HG02938 (cell line): ENCODE results near the gene SESN3.
"Not testable (repeated sequence)": the region's sequence is repeated elsewhere in the genome, so short reads cannot be mapped to it uniquely, and the experiment has no call there.

Experiments used
- ATAC-seq: cut with Tn5 transposase; IDR thresholded peaks from one replicate; pipeline ENCODE4 v1.9.1; 2021; ENCODE audit warnings: mild to moderate bottlenecking, moderate library complexity; ENCODE audit not compliant: unreplicated experiment

Gene SESN3

DNA sequence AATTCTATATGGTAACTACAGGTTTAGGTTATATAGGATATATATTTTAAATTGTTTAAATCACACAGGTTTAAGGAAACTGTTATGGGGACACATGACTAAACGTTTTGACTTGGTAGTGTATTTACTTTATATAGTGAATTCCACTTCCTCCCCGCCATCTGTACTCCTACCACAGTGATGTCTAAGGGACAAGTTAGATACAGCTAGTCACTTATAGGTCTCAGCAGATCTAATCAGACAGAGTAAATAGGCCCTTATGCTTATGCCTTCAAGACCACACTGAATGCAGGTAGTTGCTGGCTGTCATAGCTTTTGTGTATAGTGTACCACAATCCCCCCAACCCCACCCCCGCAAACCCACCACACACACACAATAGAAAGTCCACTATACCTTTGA is 8.2 kb downstream of the SESN3 start:
- no peak for ATAC-seq

DNA sequence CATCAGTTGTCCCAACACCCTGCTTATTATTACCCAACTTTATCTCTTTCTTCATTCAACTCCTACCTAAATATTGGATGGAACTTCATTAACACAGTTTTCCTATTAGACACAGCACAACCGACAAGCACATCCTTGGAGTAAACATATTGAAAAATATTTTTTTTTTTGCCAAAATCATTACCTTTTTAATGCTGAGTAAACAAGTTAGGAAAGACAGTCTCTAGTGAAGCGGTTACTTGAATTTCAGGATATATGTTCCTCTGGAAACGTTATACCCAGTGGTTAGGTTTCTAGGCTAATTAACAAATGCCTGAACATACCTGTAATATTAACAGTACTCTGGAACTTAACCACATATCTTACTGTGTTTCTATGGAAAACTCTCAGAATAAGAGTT is 11.4 kb downstream of the SESN3 start:
- no peak for ATAC-seq

DNA sequence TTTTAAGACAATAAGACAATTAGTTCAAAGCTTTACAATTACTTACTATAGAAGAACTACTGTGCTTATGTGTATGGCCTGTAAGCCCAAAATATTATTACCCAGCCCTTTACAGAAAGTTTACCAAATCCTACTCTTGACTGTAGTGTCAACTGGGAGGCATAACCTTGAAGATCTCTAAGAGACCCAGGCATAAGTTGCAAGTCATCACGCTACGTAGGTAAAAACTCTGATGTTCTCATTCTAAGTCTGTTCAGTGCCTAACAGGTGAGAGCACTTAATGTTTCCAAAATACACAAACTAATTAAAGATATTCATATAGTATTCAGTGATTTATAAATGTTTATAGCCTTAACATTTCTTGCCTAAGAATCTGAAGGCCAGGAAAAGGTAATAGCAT is 12.9 kb downstream of the SESN3 start:
- ATAC-seq, result no peak

DNA sequence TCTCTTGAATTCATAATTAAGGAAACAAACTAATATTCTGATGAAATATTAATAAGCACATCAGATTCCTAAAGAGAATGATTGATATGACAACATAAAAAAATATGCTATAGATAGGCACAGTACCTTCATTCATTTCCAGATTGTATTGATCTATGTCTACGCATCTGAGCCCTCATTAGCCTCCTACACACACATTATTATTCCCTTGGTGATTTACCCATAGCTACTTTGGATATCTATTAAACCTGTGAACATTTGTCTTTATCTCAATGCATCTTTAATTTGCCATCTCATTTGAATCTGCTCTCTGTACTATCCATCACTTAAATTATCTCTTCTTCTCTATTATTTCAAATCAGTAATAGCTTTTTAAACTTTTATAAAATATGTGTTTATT is 18.4 kb downstream of the SESN3 start:
- ATAC-seq, result no peak

DNA sequence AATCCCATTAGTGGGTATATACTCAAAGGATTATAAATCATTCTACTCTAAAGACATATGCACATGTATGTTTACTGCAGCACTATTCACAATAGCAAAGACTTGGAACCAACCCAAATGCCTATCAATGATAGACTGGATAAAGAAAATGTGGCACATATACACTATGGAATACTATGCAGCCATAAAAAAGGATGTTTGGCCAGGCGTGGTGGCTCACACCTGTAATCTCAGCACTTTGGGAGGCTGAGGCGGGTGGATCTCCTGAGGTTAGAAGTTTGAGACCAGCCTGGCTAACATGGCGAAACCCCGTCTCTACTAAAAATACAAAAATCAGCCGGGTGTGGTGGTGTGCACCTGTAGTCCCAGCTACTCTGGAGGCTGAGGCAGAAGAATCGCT is 21.5 kb downstream of the SESN3 start:
- not testable (repeated sequence) for ATAC-seq

DNA sequence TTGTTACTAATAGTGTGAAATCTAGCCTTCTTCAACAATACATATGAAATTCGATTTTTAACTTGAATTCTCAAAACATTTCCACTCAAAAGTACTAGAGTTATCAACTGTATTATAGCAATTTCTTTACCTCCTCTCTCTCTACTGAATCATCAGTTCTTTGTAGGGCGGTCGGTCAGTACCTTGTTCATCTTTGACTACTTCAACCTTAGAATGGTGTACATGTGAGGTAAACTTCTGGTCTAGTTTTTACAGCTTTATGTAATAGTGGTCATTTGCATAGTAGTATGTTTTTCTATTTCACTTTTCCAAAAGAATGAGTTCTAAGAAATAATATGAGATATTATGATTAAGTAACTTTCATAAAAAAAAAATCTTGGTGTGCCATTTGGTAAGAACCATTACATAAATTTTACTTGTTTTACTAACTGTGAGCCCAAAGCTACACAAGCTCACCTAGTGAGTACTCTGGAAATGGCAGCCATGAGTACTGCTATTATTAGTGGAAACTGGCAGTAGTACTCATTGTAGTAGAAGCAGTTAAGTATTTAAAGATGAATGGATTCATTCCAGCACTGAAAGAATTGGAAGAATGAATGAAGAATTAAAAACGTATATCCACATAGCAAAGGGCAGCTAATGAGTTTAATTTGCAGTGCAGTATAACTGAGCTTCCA is 30.1 kb downstream of the SESN3 start:
- no peak for ATAC-seq

DNA sequence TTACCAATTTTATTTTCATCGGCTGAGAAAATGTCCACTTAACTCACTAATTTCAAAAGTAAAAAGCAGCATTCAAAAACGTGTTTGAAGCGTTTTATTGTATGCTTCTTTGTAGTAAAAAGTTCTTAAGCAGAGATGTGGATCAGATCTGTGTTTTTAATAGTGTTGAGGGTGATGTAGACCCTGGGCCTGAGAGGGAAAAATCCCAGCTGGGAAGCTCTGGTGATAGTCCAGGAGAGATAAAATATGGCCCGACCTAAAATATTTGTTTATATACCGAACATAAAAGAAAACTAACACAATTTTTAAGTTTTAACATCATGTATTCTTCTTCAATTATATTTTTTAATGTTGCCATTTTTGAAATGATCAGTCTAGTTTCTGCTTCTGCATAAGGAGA is 35.2 kb downstream of the SESN3 start:
- ATAC-seq, result no peak

DNA sequence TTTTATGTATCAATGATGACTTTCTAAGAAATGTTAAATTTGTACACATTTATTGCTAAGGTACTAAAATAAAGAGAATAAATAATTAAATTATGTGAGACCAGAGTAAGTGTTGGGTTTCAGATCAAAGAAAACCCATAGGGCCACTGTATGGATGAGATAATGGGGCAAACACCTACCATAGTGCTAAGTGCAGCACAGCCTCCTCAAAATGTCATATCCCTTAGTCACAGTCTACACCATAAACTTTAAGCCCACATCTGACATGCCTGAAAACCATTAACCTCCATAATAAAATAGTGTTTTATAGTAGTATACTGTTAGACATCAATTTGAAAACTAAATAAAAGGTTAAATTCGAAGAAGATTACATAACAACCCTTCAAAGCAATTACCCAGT is 37.5 kb downstream of the SESN3 start:
- ATAC-seq, result no peak

DNA sequence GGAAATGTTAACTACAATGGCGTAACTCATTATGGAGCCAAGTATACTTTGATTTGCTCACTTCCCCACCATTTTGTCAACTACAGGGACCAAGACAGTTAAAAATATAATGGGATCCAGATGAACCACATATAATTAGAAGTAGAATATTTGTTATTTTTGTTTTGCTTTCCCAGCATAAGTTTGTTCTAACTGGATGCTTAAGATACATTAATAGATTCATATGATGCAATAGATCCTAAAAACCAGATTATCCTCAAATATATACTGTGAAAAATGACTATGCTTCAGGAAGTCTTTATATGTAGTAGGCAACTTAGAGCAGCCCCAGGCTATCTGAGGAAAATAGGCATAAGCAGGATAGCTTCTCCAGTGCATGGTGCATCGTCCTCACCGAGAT is 38.3 kb downstream of the SESN3 start:
- no peak for ATAC-seq

DNA sequence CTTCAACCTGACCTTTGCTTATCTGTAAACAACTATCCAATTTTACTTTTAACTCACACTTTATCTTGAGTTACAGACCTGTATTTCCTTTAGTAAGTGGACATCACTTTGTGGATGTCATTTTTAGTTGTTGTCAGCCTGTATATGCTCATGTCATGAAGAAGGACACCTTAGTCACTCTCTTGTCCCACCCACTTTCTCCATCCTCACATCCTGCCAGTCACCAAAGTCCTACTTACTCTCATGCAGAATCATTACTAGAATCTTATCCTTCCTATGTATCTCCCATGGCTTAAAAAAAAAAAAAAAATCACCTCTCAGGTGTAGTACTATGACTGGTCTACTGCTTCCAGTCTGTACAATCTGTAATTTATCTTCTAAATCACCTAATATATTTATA is 43.3 kb downstream of the SESN3 start:
- no peak for ATAC-seq

DNA sequence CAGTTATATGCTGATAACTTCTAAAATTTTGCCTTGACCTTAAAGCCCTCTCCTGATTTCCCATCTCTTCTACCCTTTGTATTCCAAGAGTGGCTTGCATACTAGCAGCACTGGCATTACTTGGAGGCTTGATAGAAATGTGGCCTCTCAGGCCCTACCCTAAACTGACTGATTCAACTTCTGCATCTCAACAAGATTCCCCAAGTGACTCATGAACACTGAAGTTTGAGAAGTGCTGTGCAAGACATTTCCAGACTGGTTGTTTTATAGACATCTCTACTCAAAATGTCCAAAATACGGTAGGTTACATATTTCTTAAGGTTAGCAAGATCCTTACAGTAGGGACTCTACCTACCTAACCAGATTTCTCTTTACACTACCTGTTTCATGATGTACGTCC is 48.6 kb downstream of the SESN3 start:
- ATAC-seq, result no peak

DNA sequence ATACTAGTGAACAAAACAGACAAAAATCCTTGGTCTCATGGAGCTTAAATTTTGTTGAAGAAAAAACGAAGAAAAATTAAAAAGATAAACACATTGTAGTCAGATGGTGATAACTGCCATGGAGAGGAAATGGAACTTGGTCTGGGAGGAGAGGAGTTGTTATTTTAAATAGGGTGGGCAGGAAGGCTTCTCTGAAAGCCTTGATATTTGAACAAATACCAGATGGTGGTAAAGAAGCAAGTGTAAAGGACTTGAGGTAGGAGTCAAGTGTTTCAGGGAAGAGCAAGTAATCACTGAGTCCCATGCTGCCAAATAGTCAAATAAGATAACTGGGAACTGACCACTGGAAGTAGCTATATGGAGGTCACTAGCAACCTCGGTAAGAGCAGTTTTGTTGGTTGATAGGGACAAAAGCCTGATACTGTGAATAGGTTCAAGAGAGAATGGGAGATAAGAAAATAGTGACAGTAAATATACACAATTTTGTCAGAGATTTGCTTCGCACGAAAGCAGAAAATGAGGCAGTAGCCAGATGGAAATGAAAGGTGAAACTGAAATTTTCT is 55.1 kb downstream of the SESN3 start:
- no peak for ATAC-seq

DNA sequence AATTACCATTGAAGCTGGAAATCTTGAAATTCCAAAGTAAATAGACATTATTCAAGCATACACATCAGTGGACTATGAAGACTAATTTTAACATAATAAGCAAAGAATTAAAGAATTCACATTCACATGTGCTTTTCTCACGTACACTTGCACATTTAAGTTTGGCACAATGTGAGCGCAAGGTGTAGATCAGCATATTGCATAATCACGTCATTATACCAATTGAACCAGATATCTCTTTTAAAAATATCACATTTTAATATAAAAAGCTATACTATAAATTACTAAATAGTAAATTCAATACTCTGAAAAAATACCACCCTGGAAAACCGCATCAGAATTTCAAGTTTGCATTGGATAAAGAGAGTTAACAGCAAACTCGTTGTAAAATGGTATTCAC is 60.7 kb downstream of the SESN3 start:
- ATAC-seq, result no peak

DNA sequence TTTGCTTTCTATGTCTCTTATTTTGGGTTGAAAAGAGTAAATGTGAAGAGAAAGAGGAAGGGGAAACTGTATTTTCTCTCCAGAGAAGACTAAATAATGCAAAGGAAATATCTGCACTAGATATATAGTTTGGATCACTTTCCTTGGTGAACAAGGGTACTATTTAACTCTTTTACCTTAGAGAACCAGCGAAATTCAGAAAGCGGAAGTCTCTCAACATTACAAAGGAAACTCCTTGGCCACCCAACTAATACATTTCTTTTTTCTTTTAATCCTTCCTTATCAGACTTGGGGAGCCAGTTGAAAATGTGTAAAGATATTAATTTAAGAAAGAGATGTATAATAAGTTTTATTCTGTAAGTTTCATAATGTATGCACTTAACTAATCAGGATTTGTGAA is 64.2 kb downstream of the SESN3 start:
- no peak for ATAC-seq

DNA sequence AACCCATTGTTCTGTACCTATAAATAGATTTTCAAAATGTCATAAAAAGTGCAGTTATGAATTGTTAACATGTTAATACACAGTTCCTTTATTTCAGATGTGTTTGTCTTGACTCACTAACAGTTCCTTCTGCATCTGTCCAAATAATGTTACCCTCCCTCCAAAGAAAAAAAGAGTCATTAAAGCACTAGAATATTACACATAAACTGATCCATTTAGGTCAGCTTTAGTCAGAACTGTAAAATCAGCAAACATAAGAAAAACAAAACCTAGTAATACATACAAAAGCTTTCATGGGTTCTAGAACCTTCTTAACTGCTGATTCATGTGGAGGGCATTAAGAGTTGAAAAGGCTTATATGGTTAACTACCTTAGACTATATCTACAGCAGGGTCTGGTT is 65.4 kb downstream of the SESN3 start:
- ATAC-seq, result no peak

DNA sequence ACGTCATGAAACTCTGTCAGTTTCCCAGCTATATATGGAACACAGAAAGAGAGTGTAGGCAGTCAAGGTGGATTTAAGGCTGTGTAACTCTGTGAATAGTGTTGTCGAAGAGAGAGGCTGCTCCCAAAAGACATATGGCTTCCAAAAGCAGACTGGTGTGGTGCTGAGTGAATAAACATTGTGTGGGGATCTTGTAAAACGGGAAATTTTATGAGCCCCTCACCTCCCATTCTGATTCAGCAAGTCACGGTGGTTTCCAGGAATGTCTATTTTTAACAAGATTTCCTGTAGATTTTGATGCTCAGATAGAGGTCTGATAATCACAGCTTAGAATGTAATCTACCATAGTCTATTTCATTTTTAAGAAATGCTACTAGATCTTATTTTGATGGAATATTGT is 67.9 kb downstream of the SESN3 start:
- no peak for ATAC-seq

DNA sequence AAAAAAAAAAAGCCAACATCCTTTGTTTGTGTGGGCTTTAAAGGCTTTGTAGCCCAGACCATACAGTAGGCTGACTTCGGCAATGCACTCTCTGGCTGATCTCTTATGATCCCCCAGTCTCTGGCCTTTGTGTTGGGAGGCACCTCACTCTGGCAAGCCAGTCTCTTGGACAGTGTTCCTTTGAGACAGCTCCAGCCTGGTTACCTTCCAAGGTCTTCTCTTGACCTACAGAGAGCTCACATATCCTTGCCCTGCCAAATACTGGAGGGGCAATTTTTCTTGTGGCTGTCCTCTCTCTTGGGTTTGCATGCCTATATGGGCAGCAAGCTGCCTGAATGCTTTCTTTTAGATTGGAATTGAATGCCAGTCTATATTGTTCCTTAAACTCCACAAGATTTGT is 69.8 kb downstream of the SESN3 start:
- no peak for ATAC-seq

DNA sequence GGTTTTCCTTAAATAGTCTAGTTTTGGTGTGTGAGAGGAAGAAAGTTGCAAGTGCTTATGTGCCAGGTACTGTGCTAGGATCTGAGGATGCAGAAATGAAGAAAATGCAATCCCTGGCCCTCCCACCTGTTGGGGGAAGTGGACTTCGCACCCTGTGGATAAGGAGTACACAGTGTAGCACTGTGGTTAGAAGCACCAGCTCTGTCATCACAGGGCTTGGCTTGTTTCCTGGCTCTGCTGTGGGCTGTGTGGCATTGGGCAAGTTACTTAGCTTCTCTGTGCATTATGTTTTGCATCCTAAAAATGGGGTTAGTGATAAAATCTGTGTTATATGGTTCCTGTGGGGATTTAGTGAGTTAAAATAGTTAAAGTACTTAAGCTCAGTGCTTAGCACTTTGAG is 73.2 kb downstream of the SESN3 start:
- no peak for ATAC-seq

DNA sequence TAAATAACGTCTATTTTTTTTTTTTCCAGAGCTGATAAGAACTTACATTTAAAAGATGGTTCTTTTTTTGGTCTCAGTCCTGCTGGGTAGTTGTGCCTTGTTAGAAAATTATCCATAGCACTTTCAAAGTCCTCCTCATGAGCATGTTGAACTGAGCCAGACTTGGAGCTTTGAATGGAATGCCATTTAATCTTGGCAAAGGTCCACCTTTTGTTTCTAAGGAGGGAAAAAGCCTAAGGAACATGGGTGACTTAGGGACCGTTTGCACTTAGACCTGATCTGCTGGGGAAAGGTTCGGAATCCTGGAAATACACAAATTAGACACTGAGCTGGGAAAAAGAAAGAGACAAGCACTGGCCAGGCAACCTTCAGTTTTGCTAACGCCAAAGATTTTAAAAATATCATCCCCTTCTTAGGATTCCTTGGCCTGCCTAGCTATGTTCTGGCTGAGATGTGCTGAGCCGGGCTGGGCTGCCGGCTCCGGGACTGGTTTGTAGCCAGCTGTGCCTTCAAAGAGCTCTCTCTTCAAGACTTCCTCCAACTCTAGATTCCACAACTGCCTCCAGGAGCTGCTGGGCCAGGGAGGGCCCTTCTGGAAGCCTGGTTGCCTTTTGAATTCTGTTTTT is 74.0 kb downstream of the SESN3 start:
- no peak for ATAC-seq

DNA sequence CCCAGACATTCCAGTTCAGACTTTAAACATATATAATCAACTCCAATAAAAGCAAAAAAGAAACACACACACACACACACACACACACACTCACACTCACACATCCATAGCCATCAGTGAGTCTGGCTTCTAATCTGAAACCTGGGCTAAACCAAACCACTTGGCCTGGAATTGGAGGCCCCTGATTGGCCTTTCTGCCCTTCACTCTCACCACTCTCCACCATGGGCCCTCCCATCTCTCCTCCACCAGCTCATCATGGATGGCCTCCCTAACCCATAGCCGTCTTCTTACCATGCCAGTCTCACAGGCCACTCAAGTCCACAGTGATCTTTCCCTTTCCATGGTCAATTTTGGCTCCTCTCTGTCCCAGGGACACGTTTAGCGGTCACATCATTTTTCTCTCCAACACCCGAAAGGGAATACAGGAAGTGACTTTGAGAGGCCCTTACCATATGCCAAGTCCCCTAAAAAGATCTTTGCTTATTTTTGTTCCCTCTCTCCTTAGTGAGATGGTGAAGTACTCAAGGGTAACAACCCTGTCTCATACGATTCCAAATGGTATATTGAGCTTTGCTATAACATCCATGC is 74.8 kb downstream of the SESN3 start:
- ATAC-seq, result no peak

DNA sequence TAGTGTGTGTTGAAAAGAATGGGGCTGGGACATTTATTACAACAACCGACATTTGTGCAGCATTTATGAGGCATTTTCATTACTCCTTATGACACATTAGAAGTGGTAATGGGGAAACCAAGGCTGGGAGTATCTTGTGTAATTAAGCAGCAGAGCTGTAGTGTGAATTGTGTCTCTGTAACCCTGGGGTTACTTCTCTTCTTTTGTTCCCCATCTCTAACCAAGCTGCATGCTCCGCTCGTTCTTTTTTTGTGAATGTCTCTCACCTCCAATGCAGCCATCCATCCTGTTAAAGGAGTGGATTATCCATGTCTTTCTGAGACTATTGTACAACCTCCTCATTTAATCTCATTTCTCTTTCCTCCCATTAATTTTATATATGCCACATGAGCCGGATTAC is 75.6 kb downstream of the SESN3 start:
- ATAC-seq, result no peak

DNA sequence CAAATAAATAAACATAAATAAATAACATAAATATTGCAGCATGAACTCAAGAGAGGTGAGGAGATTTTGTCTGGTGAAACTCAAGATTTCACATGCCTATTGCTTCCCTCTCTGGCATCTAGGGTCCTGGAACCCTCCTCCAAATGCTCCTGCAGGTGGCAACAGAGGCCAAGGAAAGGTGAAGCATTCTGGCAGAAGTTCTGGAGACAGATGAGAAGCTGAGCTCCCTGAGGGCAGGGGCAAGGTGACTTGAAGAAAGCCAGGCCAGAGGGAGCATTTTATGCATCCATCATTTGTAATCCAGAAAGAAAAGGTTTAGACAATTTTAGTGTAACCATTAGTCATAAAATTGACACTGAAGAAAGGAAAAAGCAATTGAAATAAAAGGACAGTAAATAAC is 76.5 kb downstream of the SESN3 start:
- no peak for ATAC-seq
